IMR-90 (cell line): ENCODE measurements around the gene CT45A8. TPM values are rescaled to one million over a fixed set of nuclear protein-coding genes. Genes with fewer than 3 reads are reported as not detected.
"Not testable (repeated sequence)": the region's sequence is repeated elsewhere in the genome, so short reads cannot be mapped to it uniquely, and the experiment has no call there.

Experiments used
- ATAC-seq: fragments of 200-7000 bp; cut with Tn5 transposase; 2 replicates; pipeline ENCODE4 v1.9.1; 2020; ENCODE audit warnings: low read depth, mild to moderate bottlenecking, moderate library complexity
- BruUV-seq: library from RNA; stranded (reverse); fragments of 400-500 nt; replicated peaks from 2 replicates; lab custom pipeline; 2021; lab: Mats Ljungman, UMichigan
- CTCF ChIA-PET: fragments of 300-600 bp; formaldehyde crosslinking; extraction: SDS; loops from one replicate; lab custom pipeline; 2021; ENCODE audit warnings: antibody characterized with exemption; lab: Yijun Ruan, JAX
- POLR2A ChIA-PET: fragments of 300-600 bp; sonication (Branson Sonifier 250); formaldehyde crosslinking; loops from one replicate; lab custom pipeline; 2022; ENCODE audit warnings: antibody characterized with exemption; ENCODE audit not compliant: unreplicated experiment; lab: Charles Lee
- DNase-seq: peaks from one replicate; pipeline ENCODE4 v3.0.0; 2013
- H2AFZ ChIP-seq: replicated peaks from 2 replicates; pipeline ENCODE3; 2013; ENCODE audit warnings: low read length, mild to moderate bottlenecking; ENCODE audit not compliant: poor library complexity
- H2AK5ac ChIP-seq: 2 replicates; pipeline ENCODE4 v1.6.1; 2013; ENCODE audit warnings: low read depth, low read length, inconsistent platforms
- H2AK9ac ChIP-seq: replicated peaks from 2 replicates; pipeline ENCODE3; 2013; ENCODE audit warnings: mild to moderate bottlenecking, low read depth, low read length, moderate library complexity; ENCODE audit not compliant: poor library complexity
- H2BK120ac ChIP-seq: 2 replicates; pipeline ENCODE4 v1.6.1; 2013; ENCODE audit warnings: low read depth, low read length, inconsistent platforms
- H2BK15ac ChIP-seq: 3 replicates; pipeline ENCODE4 v1.6.1; 2013; ENCODE audit warnings: low read depth, low read length, inconsistent platforms
- H2BK20ac ChIP-seq: 2 replicates; pipeline ENCODE4 v1.6.1; 2013; ENCODE audit warnings: low read depth, mild to moderate bottlenecking, inconsistent platforms, low read length, moderate library complexity
- H2BK5ac ChIP-seq: 2 replicates; pipeline ENCODE4 v1.6.1; 2013; ENCODE audit warnings: mild to moderate bottlenecking, low read depth, low read length, inconsistent platforms; ENCODE audit not compliant: poor library complexity, severe bottlenecking
- H3K14ac ChIP-seq: replicated peaks from 2 replicates; pipeline ENCODE4 v1.6.1; 2013; ENCODE audit warnings: low read depth, low read length, inconsistent platforms
- H3K18ac ChIP-seq: 2 replicates; pipeline ENCODE4 v1.6.1; 2013; ENCODE audit warnings: low read depth, low read length, control low read depth
- H3K23ac ChIP-seq: 2 replicates; pipeline ENCODE4 v1.6.1; 2013; ENCODE audit warnings: low read depth, low read length, inconsistent platforms
- H3K27ac ChIP-seq: 2 replicates; pipeline ENCODE4 v1.5.1; 2013; ENCODE audit warnings: mild to moderate bottlenecking, control low read depth, low read length; ENCODE audit not compliant: insufficient read depth
- H3K27me3 ChIP-seq: 2 replicates; pipeline ENCODE4 v1.6.1; 2013; ENCODE audit warnings: low read length; ENCODE audit not compliant: control insufficient read depth, insufficient read depth
- H3K36me3 ChIP-seq: 2 replicates; pipeline ENCODE4 v1.6.1; 2013; ENCODE audit warnings: low read length, mixed read lengths; ENCODE audit not compliant: control insufficient read depth, insufficient read depth
- H3K4ac ChIP-seq: 2 replicates; pipeline ENCODE4 v1.6.1; 2013; ENCODE audit warnings: low read depth, low read length, inconsistent platforms
- H3K4me1 ChIP-seq: 2 replicates; pipeline ENCODE4 v1.6.1; 2013; ENCODE audit warnings: low read length, mixed read lengths; ENCODE audit not compliant: control insufficient read depth, insufficient read depth
- H3K4me2 ChIP-seq: 2 replicates; pipeline ENCODE4 v1.6.1; 2013; ENCODE audit warnings: low read depth, mild to moderate bottlenecking, control low read depth, low read length, moderate library complexity
- H3K4me3 ChIP-seq: 2 replicates; pipeline ENCODE4 v1.5.1; 2013; ENCODE audit warnings: low read depth, mild to moderate bottlenecking, control low read depth, low read length, moderate library complexity; ENCODE audit not compliant: insufficient read depth
- H3K56ac ChIP-seq: 2 replicates; pipeline ENCODE4 v1.6.1; 2013; ENCODE audit warnings: low read length, inconsistent platforms; ENCODE audit not compliant: insufficient read depth; ENCODE audit errors: extremely low read depth
- H3K79me1 ChIP-seq, 2 experiments: 2 replicates each; pipeline ENCODE4 v1.6.1; 2013; ENCODE audit warnings: low read length in 2 of 2, inconsistent platforms in 1 of 2, low read depth in 1 of 2
- H3K9ac ChIP-seq: 2 replicates; pipeline ENCODE4 v1.6.1; 2013; ENCODE audit warnings: low read depth, low read length, control low read depth
- H3K9me1 ChIP-seq: 2 replicates; pipeline ENCODE4 v1.6.1; 2013; ENCODE audit warnings: low read length, inconsistent platforms; ENCODE audit not compliant: insufficient read depth
- H3K9me3 ChIP-seq: 2 replicates; pipeline ENCODE4 v1.6.1; 2013; ENCODE audit warnings: low read length; ENCODE audit not compliant: control insufficient read depth, insufficient read depth
- H4K20me1 ChIP-seq: 2 replicates; pipeline ENCODE4 v1.6.1; 2013; ENCODE audit warnings: low read length, inconsistent platforms; ENCODE audit not compliant: insufficient read depth
- H4K5ac ChIP-seq: 2 replicates; pipeline ENCODE4 v1.6.1; 2013; ENCODE audit warnings: mild to moderate bottlenecking, low read depth, low read length, control low read depth
- H4K8ac ChIP-seq, 2 experiments: 2 replicates each; pipeline ENCODE4 v1.6.1; 2013; ENCODE audit warnings: low read depth in 2 of 2, low read length in 2 of 2, control low read depth in 1 of 2, inconsistent platforms in 1 of 2
- H4K91ac ChIP-seq: 2 replicates; pipeline ENCODE4 v1.6.1; 2013; ENCODE audit warnings: low read depth, low read length, inconsistent platforms; ENCODE audit not compliant: insufficient read depth
- WGBS, 2 experiments: methylation state at CpG; one replicate each; pipeline versions ENCODE4 v1.1.5 to v1.1.7; 2013; ENCODE audit warnings: missing lambda C conversion rate in 2 of 2; ENCODE audit not compliant: insufficient read length in 1 of 2; ENCODE audit errors: extremely low coverage in 2 of 2; 5-methylcytosine and 5-hydroxymethylcytosine counted together
- dilution Hi-C: fragments of 300-500 bp; cut with HindIII; formaldehyde crosslinking; loops from one replicate; pipeline ENCODE4 v1.14.3; 2018; ENCODE audit warnings: low sequenced_read_pairs; ENCODE audit not compliant: unreplicated experiment
- in situ Hi-C: fragments of 300-500 bp; cut with MboI; formaldehyde crosslinking; loops from 3 replicates; pipeline ENCODE4 v1.14.3; 2019; ENCODE audit warnings: low sequenced_read_pairs, inconsistent platforms, mixed read lengths
- intact Hi-C: fragments of 100-400 bp; cut with micrococcal nuclease; formaldehyde crosslinking; loops from 2 replicates; pipeline ENCODE4 v1.10.0; 2022
- polyA plus RNA-seq, 3 experiments: library from polyadenylated mRNA; depleted of rRNA; stranded (reverse); fragments of >200 nt; gene quantifications; 2 replicates each; pipeline ENCODE4 v1.2.3, GENCODE V29; 2012; ENCODE audit warnings: low replicate concordance in 1 of 3
- total RNA-seq: library from RNA; depleted of rRNA; stranded (reverse); fragments of >200 nt; gene quantifications from 2 replicates; pipeline ENCODE4 v1.2.3, GENCODE V29; 2012

The CT45A8 gene
- total and polyA plus RNA-seq, 2 of the 4 experiments (the other 2 are of a cell fraction) = not detected

DNA sequence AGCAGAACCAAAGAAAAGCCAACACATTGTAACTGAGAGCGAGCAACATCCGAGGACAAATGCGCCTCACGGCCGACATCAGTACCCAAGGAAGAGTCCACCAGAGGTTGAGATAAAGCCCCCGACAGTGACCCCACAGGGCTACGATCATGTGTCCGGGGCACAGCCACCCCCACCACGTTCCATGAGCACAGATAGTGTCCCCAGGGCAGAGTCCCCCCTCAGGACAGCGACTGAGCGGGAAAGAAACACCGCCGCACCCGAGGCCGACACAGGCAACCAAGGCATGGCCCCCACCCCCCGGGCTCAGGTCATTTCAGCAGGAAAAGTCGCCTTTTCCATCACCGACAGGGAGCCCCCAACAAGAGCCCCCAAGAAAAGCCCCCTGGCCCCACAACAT, 33.9 kb upstream of the CT45A8 start:
- H2BK15ac ChIP-seq, H3K9me1 ChIP-seq, H4K91ac ChIP-seq, in situ Hi-C loops, H3K56ac ChIP-seq, dilution Hi-C loops, H2AK5ac ChIP-seq, H3K14ac ChIP-seq, H4K20me1 ChIP-seq, H3K4ac ChIP-seq, H3K9ac ChIP-seq, H3K4me2 ChIP-seq, H3K4me1 ChIP-seq, BruUV-seq, H2AK9ac ChIP-seq, H3K9me3 ChIP-seq, DNase-seq, H3K36me3 ChIP-seq, CTCF ChIA-PET, POLR2A ChIA-PET, H3K4me3 ChIP-seq, H3K18ac ChIP-seq, H3K27ac ChIP-seq, H2BK120ac ChIP-seq, ATAC-seq, H3K27me3 ChIP-seq, H4K8ac ChIP-seq, H2AFZ ChIP-seq, H2BK5ac ChIP-seq, H4K5ac ChIP-seq, intact Hi-C loops, H3K23ac ChIP-seq, H2BK20ac ChIP-seq, H3K79me1 ChIP-seq: not testable (repeated sequence)
- WGBS, 2 experiments = 56% methylated on average over 3 of the region's 18 CpGs; no CpG with 5 or more reads in 1 of the 2 experiments

GRCh38 chrX:135882741-135883140, 28.4 kb upstream of the CT45A8 start:
- H3K4ac ChIP-seq, ATAC-seq, H3K4me2 ChIP-seq, CTCF ChIA-PET, H4K8ac ChIP-seq, H4K91ac ChIP-seq, H3K9ac ChIP-seq, H3K36me3 ChIP-seq, H2BK120ac ChIP-seq, H3K18ac ChIP-seq, H3K23ac ChIP-seq, H2BK20ac ChIP-seq, H2AK9ac ChIP-seq, dilution Hi-C loops, in situ Hi-C loops, H3K79me1 ChIP-seq, DNase-seq, POLR2A ChIA-PET, H3K56ac ChIP-seq, H3K4me3 ChIP-seq, H3K14ac ChIP-seq, intact Hi-C loops, H3K9me3 ChIP-seq, H3K4me1 ChIP-seq, H3K27ac ChIP-seq, H2AK5ac ChIP-seq, H3K9me1 ChIP-seq, H2BK5ac ChIP-seq, H3K27me3 ChIP-seq, H2AFZ ChIP-seq, H2BK15ac ChIP-seq, H4K5ac ChIP-seq, BruUV-seq, H4K20me1 ChIP-seq: not testable (repeated sequence)
- WGBS, 2 experiments = no CpG with 5 or more reads among the region's 5 CpGs
